DMS 273 treated with DMSO at 0.1 percent for 48 hours (cell line): ENCODE results near the gene SUZ12.
"Not testable (repeated sequence)": the region's sequence is repeated elsewhere in the genome, so short reads cannot be mapped to it uniquely, and the experiment has no call there.

Source experiments
- DNase-seq: peaks from one replicate; lab custom pipeline; 2025; lab: John Stamatoyannopoulos, UW

The SUZ12 gene

DNA sequence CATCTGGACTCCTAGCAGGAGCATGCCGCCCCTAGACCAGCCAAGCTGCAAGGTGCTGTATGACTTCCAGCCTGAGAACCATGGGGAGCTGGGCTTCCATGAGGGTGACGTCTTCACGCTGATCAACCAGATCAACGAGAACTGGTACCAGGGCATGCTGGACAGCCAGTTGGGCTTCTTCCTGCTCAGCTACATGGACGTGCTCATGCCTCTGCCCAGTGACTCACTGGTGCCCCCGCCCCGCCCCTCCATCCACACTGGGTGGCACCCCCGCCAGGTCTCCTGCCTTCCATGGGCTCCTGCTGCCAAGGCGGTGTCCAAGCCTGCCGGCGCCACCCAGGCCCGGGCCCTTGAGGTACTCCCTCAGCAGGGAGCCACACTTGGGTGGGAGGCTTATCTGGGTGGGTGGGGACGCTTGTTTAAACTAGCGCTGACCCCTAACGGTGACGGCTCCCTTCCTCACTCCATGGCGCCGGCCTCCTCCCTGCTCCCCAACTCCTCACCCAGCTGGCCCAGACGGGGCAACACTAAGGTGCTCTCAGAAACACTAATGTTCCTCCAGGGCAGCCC lies 104.6 kb downstream of the SUZ12 start:
- DNase-seq, result not testable (repeated sequence)

DNA sequence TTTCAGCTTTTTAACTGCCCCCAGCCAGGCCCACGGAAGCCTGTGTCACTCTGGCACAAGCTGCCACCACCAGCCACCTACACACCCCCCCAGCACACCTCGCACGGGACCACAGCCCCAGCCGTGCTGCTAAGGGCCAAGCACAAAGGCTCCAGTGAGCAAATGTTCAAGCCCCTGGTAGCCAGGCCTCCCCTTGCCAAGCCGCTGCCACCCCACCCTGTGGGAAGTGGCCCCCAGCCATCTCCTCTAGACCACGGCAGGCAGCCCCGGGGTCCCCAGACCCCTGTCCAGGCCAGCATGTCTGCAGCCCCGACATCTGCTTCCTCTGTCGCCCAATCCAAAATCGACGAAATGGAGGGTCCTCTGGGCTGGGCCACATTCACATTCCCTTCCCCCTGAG lies 105.5 kb downstream of the SUZ12 start:
- DNase-seq, result not testable (repeated sequence)

- DNase-seq, result not testable (repeated sequence)
Measured at GRCh38 chr17:32045611-32046010, 108.8 kb downstream of the SUZ12 start.

- not testable (repeated sequence) for DNase-seq
Measured at GRCh38 chr17:32047663-32048062, 110.9 kb downstream of the SUZ12 start.
